Renal cortical epithelial cell (primary cell): Measurements from ENCODE around the gene VARS1. TPM values are rescaled to one million over a fixed set of nuclear protein-coding genes. Genes with fewer than 3 reads are reported as not detected.
"Not testable (repeated sequence)": the region's sequence is repeated elsewhere in the genome, so short reads cannot be mapped to it uniquely, and the experiment has no call there.

Source experiments
- DNase-seq: peaks from one replicate; pipeline ENCODE4 v3.0.0-alpha.2; 2011; ENCODE audit warnings: low read depth
- total RNA-seq: library from RNA; depleted of rRNA; stranded (reverse); fragments of >200 nt; gene quantifications from 2 replicates; pipeline ENCODE4 v1.2.3, GENCODE V29; 2014

The VARS1 gene
- total RNA-seq, 1 donor from 2014 or later: 103 TPM

DNA sequence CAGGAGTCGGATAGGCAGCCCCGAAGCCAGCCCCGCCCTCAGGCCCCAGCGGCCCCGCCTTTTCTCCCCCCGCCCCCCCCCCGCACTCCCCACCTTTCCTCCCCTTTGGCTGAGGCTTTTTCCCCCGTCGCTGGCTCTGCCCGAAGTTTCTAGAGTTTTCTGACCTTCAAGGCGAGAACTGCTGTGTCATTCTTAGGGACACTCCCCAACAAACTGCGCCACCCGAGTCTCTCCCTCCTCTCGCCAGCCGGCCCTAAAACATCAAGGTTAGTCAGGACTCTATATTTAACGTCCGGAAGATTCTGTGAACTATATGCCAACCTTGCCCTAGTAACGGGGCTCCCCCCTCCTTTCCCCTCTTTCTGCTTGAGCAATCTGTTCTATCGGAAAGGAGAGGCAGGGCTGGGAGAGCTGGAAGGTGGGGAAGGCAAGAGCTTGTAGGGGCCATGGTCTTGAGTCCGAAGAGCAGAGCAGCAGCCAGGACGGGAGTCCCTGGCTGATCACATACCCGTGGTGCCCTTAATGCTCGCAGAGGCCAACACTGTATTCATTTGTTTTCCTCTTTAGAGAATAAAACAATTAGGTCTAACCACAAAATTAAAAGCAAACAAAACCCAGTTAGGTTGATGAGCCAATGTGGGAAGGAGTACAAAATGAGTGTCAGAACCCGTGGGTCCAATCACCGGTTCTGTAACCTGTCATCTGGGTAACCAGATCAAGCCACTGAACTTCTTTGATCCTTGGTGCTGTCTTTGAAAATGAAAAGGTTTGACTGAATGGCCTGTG lies 26.7 kb upstream of the VARS1 start:
- DNase-seq: peak; percentile 73

DNA sequence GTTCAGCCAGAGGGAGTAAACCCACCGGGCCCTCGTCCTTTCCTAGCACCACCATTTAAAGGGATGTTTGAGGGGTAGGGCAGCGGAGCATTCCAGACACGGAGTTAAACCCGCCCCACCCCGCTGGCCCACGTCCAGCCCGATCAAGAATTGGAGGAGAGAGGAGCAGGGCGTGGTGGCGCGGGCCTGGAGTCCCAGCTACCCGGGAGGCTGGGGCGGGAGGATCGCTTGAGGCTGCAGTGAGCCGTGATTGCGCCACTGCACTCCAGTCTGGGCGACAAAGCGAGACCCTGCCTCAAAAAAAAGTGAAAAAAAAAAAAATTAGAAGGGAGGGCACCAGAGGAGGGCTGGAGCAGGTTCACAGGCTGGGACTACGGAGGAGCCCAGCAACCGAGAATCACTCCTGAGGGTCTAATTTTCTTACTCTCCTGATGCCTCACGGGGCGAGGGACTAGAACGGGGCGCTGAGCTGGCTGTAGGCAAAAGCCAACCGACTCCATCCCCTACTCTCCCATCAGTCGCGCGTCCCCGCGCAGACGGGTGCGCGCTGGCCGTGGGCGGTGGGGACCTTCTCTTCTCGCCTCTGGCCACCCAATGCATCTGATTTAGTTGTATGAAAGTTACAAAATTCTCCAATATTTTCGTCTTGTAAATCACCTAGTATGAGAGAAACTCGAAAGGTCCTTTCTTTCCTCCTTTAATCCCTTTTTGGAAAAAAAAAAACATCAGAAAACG lies 25.9 kb upstream of the VARS1 start:
- DNase-seq: no peak

DNA sequence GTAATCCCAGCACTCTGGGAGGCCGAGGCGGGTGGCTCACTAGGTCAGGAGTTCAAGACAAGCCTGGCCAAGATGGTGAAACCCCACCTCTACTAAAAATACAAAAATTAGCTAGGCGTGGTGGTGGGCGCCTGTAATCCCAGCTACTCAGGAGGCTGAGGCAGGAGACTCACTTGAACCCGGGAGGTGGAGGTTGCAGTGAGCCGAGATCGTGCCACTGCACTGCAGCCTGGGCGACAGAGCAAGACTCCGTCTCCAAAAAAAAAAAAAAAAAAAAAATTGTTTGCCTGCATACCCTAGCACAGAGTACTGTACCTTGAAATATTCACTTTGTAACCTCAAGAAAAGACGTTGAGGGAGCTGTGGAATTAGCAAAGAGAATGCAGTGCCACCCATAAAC lies 24.8 kb upstream of the VARS1 start:
- DNase-seq: not testable (repeated sequence)

DNA sequence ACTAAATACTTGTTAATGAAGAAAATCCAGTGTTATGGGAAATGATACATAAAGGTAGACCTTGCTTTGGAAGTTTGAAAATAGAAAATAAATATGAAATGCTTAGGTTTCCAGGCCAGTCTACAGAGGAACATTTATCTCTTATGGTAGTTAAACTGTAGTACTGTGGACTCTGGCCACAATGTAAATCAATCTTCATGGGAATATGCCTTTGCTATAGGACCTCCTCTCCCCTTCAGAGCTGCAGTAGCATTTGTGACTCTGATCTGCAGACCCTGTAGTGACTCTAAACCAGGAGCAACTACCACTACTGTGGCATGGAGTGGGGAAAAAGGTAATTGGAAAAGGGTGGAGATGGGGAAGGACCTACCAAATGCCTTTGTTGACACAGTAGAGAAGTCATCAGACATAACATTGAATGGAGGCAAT lies 24.3 kb upstream of the VARS1 start:
- DNase-seq: no peak

DNA sequence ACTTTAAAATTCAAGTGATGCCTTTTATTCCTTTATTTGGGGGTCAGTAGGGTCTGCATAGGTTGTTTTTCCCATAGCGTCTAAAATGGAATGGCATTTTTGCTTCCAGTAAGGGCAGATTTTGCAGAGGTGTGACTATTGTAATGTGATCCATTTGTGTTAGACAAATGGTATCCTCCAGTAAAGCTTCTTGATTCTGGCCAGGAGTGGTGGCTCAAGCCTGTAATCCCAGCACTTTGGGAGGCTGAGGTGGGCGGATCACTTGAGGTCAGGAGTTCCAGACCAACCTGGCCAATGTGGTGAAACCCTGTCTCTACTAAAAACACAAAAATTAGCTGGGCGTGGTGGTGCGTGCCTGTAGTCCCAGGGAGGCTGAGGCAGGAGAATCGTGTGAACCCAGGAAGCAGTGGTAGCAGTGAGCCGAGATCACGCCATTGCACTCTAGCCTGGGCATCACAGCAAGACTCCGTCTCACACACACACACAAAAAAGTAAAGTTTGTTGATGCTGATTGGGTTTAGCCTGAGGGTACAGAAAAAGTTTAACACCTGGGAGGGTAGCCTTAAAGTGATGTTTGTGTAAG lies 22.5 kb upstream of the VARS1 start:
- not testable (repeated sequence) for DNase-seq

DNA sequence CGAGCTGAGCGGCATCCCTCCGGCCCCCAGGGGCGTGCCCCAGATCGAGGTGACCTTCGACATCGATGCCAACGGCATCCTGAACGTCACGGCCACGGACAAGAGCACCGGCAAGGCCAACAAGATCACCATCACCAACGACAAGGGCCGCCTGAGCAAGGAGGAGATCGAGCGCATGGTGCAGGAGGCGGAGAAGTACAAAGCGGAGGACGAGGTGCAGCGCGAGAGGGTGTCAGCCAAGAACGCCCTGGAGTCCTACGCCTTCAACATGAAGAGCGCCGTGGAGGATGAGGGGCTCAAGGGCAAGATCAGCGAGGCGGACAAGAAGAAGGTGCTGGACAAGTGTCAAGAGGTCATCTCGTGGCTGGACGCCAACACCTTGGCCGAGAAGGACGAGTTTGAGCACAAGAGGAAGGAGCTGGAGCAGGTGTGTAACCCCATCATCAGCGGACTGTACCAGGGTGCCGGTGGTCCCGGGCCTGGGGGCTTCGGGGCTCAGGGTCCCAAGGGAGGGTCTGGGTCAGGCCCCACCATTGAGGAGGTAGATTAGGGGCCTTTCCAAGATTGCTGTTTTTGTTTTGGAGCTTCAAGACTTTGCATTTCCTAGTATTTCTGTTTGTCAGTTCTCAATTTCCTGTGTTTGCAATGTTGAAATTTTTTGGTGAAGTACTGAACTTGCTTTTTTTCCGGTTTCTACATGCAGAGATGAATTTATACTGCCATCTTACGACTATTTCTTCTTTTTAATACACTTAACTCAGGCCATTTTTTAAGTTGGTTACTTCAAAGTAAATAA lies 21.8 kb upstream of the VARS1 start:
- peak; percentile 43 for DNase-seq

DNA sequence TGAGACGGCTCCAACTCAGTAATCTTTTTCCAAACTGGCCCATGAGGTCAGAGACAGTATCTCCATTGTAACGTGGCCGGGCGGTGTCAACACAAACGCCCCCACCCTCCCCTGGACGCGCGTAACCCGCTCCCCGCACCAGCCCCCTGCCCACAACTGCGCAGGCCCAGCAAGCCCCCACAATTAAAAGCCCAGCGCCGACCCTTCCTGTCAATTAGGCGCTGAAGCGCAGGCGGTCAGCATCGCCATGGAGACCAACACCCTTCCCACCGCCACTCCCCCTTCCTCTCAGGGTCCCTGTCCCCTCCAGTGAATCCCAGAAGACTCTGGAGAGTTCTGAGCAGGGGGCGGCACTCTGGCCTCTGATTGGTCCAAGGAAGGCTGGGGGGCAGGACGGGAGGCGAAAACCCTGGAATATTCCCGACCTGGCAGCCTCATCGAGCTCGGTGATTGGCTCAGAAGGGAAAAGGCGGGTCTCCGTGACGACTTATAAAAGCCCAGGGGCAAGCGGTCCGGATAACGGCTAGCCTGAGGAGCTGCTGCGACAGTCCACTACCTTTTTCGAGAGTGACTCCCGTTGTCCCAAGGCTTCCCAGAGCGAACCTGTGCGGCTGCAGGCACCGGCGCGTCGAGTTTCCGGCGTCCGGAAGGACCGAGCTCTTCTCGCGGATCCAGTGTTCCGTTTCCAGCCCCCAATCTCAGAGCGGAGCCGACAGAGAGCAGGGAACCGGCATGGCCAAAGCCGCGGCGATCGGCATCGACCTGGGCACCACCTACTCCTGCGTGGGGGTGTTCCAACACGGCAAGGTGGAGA lies 19.7 kb upstream of the VARS1 start, which contains the start of the genes HSPA1A and HSPA1L:
HSPA1A (plus strand) TSS at position 519 of the 814 bp plus-strand sequence; CDS start at position 733, 214 bp downstream.
HSPA1L (minus strand) TSS at position 259 of the 814 bp plus-strand sequence. CDS start 3,311 bp downstream, outside the sequence.
- DNase-seq: peak; percentile 88

DNA sequence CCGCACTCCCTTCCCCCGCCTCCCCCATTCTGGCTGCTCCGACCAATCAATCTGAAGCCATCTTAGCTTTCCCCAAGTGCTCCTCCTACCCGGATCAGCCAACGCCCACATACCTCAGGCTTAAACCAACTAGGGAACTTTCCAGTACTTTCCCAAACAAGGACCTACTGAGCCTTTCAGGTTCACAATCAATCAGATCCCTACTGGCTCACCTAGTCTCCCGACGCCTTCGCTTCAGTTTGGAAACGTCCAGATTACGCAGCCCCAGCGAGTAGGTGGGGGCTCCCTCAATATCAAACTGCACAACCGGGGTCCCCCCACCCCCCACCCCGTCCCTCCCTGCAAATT lies 19.1 kb upstream of the VARS1 start:
- DNase-seq: peak; percentile 99

DNA sequence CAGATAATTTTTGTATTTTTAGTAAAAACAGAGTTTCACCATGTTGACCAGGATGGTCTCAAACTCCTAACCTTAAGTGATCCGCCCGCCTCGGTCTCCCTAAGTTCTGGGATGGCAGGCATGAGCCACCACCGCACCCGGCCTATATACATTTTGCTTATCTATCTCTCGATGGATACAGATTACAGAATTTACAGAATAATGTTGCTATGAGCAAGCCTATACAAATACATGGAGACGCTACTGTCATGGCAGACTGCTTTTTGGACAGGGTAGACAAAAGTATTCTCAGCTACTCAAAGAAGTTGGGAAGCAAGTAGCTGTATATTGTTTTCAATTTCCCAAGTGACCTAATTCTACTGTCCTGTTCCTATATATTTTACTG lies 17.9 kb upstream of the VARS1 start:
- DNase-seq: no peak

DNA sequence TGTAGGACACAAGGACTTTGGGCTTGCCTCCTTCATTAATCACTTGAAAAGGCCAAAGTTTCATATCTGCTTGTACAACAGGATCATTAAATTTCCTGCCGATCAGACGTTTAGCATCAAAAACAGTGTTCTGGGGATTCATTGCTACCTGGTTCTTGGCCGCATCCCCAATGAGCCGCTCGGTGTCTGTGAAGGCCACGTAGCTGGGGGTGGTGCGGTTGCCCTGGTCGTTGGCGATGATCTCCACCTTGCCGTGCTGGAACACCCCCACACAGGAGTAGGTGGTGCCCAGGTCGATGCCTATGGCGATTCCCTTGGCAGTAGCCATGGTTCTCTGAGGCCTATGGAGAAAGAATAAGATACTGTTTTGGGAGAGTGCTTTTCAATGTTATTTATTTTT lies 16.1 kb upstream of the VARS1 start:
- DNase-seq: no peak

DNA sequence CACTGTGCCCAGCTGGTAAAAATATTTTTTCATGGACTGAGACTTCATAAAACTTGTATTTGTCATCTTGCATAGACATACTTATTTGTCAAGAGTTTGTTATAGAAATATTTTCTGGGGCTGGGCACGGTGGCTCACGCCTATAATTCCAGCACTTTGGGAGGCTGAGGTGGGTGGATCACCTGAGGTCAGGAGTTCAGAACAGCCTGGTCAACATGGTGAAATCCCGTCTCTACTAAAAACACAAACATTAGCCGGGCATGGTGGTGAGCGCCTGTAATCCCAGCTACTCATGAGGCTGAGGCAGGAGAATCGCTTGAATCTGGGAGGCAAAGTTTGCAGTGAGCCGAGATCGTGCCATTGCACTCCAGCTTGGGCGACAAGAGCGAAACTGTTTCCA lies 13.0 kb upstream of the VARS1 start:
- DNase-seq: not testable (repeated sequence)

DNA sequence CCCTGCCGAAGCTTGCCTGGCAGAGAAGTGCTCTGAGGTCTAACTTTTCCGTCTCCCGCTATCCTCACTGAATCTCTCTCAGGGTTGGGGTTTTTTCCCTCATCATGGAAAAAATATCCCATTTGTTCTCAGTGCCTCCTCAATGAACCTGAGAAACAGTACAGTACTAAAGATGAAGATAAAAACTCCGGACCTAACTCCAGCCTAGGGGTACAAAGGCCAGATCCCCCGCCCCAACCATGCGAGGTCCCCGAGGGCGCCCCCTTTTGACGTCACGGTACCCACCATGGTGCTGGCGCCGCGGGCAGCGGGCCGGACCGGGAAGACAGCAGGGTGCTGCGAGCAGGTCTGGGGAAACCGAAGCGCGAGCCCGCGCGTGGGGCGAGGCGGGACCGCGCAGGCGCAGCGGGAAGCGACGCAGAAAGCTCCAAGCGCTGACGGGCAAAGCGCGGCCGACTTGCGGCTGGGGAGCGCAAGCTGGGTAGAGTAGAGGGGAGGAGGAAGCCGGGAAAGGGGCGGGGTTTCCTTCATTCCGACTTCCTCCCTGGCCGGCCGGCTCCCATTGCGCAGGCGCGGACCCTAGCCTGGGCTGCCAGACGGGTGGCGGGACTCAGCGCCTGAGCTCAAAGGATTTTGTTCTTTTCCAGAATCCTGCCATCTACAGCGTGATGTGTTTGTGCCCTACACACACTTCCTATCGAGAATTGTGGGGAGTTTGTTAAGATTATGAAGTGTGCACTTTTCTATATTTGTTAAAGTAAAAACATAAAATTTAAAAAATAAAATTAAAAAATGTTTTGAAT lies 11.1 kb upstream of the VARS1 start, which contains the start of gene LSM2:
LSM2 (minus strand) TSS at position 497 of the 803 bp plus-strand sequence; CDS start at position 288, 209 bp downstream.
- DNase-seq: peak; percentile 90

DNA sequence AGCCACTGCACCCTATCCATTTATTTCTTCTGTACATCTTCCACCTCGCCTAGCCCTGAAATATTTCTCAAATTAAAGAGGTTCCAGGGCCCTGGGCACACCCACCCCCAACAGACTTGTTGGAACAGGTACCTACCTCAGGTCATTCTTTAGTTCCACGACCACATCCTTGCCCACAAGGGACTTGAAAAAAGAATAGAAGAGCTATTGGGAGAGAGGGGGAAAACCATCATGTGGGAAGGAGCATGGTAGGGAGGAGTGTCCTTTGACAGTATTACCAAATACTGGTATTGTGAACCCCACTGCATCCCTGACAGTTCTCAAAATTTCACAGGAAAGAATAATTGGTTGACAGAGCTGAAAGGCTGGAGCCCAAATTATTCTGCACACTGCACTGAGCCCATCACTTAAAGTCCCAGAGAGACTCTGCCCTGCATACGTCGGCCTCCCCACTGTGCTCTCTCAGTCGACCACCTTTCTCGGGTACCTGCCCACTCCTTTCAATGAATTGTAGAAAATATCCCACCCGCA lies 10.5 kb upstream of the VARS1 start:
- no peak for DNase-seq

DNA sequence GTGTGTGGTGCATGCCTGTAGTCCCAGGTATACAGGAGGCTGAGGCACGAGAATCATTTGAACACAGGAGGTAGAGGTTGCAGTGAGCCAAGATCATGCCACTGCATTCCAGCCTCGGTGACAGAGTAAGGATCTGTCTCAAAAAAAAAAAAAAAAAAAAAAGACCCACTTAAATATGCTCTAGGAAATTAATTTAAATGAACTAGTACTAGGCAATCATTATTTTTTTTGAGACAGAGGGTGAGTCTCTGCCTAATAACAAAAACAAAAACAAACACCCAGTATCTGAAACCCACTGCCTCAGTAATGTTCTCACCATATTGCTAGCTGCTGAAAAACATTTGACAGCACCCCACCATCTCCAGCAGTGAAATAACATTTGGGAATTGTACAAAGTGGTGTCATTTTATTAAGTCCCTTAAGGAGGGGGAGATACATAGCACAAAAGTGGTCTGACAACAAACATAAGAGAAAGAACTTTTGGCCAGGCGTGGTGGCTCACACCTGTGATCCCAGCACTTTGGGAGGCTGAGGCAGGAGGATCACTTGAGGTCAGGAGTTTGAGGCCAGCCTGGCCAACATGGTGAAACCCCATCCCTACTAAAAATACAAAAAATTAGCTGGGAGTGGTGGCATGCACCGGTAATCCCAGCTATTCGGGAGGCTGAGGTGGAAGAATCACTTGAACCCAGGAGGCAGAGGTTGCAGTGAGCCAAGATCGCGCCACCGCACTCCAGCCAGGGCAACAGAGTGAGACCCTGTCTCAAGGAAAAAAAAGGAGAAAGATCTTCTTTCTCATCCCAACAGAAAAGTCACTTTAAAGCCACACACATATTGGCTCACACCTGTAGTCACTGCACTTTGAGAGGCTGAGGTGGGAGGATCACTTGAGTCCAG lies 5.7 kb upstream of the VARS1 start:
- DNase-seq: not testable (repeated sequence)

DNA sequence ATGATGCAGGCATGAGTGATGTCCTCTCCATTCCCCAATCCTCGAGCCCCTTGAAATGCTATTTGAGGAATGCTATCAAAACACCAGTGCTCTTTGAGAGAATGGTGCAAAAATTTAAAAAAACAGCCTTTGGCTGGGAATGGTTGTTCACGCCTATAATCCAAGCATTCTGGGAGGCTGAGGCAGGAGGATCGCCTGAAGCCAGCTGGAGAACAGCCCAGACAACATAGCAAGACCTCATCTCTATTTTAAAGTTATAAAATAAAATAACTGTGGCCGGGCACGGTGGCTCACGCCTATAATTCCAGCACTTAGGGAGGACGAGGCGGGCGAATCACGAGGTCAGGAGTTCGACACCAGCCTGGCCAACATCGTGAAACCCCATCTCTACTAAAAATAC lies 4.2 kb upstream of the VARS1 start:
- DNase-seq: no peak

DNA sequence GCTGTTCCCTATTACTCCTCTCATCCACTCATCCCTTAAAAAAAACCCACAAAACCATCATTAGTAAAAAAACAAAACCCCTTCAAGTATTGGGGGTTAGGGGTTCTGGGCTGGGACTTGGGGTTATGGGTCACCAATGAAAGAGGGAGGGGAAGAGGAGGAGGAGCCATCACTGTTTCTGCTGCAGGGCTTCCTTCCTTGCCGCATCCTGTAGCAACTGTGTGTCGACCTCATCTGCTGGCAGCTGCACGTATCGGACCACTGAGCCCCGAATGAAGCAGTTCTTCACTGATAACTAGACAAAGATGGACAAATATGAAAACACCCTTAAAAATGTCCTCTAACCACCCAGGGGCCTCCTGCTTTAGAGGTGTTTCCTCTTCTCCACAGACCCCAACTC lies 2.0 kb upstream of the VARS1 start:
- no peak for DNase-seq

DNA sequence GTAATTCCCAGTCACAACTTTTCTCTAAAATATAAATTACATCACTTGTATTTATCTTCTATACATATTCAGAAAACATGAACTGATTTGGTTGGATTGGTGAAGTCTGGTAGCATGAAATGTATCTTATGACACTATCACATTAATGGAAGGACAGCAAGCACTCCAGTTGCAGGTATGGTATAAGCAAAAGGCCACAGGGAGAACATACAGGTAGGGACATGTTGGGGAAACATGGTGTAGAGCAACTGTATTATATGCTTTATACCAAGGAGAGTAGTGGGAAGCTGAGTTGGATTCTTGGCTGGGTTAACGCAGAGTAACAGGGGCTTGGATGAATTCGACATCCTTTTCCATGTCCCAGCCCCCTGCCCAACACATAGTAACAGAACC lies 1.4 kb upstream of the VARS1 start:
- DNase-seq: no peak

DNA sequence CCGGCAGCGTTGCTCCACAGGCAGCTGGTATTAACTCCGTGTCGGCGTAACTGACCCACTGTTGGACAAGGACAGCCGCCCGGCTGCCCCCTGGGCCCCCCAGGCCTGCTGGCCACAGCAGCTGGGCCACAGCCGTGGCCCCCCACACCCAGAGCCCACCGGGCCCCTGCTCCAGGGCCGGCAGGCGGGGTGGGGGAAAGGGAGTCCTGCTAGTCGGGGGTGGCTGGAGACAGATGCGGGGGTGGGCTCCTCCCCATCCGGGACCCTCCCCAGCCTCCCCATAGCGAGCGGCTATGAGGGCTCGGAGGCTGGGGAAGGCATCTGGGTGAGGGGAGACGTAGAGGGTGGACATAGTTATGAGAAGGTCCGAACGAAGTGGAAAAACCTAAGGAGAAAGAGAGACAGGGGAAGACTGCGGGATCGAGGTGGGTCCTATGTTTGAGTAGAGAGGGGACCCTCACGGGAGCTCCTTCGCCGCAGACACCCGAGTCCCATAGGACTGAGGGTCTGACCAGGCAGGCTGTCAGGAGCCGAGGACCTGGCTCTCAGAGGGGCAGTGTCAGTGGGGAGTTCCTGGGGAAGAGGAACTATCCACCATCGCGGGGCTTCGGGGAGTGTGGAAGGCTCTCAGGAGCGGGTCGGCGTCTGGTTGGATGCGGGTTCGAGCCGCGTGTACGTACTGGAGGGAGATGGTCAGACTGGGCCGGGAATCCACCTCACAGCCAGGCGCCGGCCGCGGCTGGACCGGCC lies 511 bp downstream of the VARS1 start:
- no peak for DNase-seq
